ENCODE measurements around the gene GARRE1. TPM values are rescaled to one million over a fixed set of nuclear protein-coding genes. Genes with fewer than 3 reads are reported as not detected.

The GARRE1 gene
- total RNA-seq, 2 donors from 2014 or later = 21.9 to 27.9 TPM

DNA sequence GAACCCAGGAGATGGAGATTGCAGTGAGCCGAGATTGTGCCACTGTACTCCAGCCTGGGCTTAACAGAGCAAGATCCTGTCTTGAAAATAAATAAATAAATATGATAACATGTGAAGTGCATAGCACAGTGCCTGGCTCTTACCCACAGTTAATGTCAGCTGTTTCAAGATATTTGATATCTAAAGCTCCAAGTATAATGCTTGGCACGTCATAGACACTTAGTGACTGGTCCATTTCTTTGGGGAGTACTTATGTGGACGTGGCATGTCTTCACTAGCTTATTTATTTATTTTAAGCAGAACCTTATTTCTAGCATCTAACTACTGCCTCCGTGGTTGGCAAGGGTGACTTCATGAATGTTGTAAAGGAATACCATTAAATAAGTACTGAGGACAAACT lies 18.8 kb downstream of the GARRE1 start:
- Mint-ChIP-seq H3K4me3 (no peak overlapping the region), H3K36me3 (ENCODE audit: low read depth) (peaks cover 4% of the 10 kb centered on the region), H3K27ac (no peak overlapping the region), H3K27me3 (ENCODE audit: insufficient read depth) (no peaks in the 10 kb centered on the region), H3K9me3 (no peaks in the 10 kb centered on the region), H3K4me1 (peaks cover 33% of the 10 kb centered on the region)
- no peak overlapping the region for H3K4me3 ChIP-seq (ENCODE audit: low read length)
- peaks cover 7% of the 10 kb centered on the region for H3K36me3 ChIP-seq (ENCODE audit: control insufficient read depth, insufficient read depth, low read length)
- H3K27ac ChIP-seq (ENCODE audit: low read depth, low read length) = no peak overlapping the region
- H3K9me3 ChIP-seq (ENCODE audit: control insufficient read depth, low read length) = peaks cover 5% of the 10 kb centered on the region
- peaks cover 17% of the 10 kb centered on the region for H3K4me1 ChIP-seq (ENCODE audit: control insufficient read depth, insufficient read depth, low read length)
- WGBS, 2 experiments (ENCODE audit: insufficient coverage in 1 of 2, insufficient read length in 1 of 2) = 90 to 91% methylated on average over 2 to 3 of the region's 4 CpGs
- H3K9ac ChIP-seq (ENCODE audit: extremely low read depth, low read length, poor library complexity, severe bottlenecking) = no peak overlapping the region
- no peak for DNase-seq
- no peaks in the 10 kb centered on the region for H3K27me3 ChIP-seq (ENCODE audit: control insufficient read depth, insufficient read depth, low read length, poor library complexity, severe bottlenecking)
- TF ChIP-seq, protein P1, sequence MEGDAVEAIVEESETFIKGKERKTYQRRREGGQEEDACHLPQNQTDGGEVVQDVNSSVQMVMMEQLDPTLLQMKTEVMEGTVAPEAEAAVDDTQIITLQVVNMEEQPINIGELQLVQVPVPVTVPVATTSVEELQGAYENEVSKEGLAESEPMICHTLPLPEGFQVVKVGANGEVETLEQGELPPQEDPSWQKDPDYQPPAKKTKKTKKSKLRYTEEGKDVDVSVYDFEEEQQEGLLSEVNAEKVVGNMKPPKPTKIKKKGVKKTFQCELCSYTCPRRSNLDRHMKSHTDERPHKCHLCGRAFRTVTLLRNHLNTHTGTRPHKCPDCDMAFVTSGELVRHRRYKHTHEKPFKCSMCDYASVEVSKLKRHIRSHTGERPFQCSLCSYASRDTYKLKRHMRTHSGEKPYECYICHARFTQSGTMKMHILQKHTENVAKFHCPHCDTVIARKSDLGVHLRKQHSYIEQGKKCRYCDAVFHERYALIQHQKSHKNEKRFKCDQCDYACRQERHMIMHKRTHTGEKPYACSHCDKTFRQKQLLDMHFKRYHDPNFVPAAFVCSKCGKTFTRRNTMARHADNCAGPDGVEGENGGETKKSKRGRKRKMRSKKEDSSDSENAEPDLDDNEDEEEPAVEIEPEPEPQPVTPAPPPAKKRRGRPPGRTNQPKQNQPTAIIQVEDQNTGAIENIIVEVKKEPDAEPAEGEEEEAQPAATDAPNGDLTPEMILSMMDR (conservative IDR thresholded peaks at IDR 0.05) = no peak

DNA sequence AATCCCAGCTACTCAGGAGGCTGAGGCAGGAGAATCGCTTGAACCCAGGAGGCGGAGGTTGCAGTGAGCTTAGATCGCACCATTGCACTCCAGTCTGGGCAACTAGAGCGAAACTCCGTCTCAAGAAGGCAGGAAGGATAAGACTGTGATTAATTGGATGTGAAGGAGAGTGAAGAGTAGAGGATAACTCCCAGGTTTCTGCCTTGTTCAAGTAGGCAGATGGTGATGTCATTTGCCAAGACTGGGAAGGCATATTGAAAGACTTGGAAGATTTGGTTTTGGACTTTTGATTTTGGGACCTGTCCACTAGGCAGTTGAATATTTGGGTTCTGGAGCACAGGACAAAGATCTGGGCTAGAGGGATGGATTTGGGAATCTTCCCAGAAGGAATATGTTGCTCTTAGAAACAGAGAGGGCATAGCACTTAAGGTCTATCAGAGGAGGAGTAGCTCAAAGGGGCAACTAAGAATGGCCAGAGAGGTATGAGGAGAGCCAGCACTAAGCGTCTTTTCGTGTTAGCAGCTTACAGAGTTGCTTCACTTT lies 20.0 kb downstream of the GARRE1 start:
- Histone ChIP-seq H3K36me3 (ENCODE audit: control insufficient read depth, insufficient read depth, low read length) (peaks cover 13% of the 10 kb centered on the region), H3K9ac (ENCODE audit: extremely low read depth, low read length, poor library complexity, severe bottlenecking) (peak overlapping the region; percentile 9), H3K27me3 (ENCODE audit: control insufficient read depth, insufficient read depth, low read length, poor library complexity, severe bottlenecking) (no peaks in the 10 kb centered on the region), H3K4me1 (ENCODE audit: control insufficient read depth, insufficient read depth, low read length) (peaks cover 14% of the 10 kb centered on the region), H3K4me3 (ENCODE audit: low read length) (peak overlapping the region; percentile 62), H3K9me3 (ENCODE audit: control insufficient read depth, low read length) (peaks cover 5% of the 10 kb centered on the region), H3K27ac (ENCODE audit: low read depth, low read length) (no peak overlapping the region)
- H3K27me3 Mint-ChIP-seq (ENCODE audit: insufficient read depth) = no peaks in the 10 kb centered on the region
- TF ChIP-seq, protein P1 (conservative IDR thresholded peaks at IDR 0.05) = no peak
- no peak overlapping the region for H3K4me3 Mint-ChIP-seq
- no peaks in the 10 kb centered on the region for H3K9me3 Mint-ChIP-seq
- H3K27ac Mint-ChIP-seq = peak overlapping the region; percentile 6
- DNase-seq = no peak
- H3K36me3 Mint-ChIP-seq (ENCODE audit: low read depth) = peaks cover 12% of the 10 kb centered on the region
- peaks cover 27% of the 10 kb centered on the region for H3K4me1 Mint-ChIP-seq
- 82 to 88% methylated on average over 7 of the region's 7 CpGs for WGBS, 2 experiments (ENCODE audit: insufficient coverage in 1 of 2, insufficient read length in 1 of 2)

DNA sequence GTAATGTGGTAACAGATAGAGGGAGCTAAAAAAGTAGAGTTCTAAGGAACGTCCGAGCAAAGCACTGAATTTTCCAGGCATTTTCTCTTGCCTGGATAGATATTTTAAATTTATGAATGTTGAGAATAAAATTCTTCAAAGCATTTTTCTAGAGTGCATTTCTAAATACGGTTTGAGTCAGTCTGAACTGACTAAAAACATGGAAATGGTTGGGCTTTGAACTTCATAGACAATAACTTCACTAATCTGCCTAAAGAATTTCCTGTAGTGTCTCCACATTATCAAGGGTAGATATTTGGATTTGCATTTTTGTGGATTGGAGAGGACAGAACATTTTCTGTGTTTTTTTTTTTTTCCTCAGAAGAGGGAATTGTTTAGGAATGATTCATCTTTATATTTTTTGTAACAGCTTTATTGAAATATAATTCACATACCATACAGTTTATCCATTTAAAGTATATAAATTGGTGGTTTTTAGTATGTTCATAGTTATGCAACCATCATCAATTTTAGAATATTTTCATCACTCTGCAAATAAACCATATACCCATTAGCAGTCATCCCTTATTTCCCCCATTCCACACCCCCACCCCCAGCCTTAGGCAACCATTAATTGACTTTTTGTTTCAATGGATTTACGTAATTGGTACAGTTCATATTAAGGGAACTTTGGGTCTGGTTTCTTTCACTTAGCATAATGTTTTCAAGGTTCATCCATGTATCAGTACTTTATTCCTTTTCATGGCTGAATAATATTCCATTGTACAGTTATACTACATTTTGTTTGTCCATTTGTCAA lies 20.7 kb downstream of the GARRE1 start:
- H3K27ac Mint-ChIP-seq = peak overlapping the region; percentile 6
- Histone ChIP-seq H3K36me3 (ENCODE audit: control insufficient read depth, insufficient read depth, low read length) (peaks cover 13% of the 10 kb centered on the region), H3K9ac (ENCODE audit: extremely low read depth, low read length, poor library complexity, severe bottlenecking) (peak overlapping the region; percentile 9), H3K4me1 (ENCODE audit: control insufficient read depth, insufficient read depth, low read length) (peaks cover 11% of the 10 kb centered on the region), H3K27me3 (ENCODE audit: control insufficient read depth, insufficient read depth, low read length, poor library complexity, severe bottlenecking) (no peaks in the 10 kb centered on the region), H3K4me3 (ENCODE audit: low read length) (peak overlapping the region; percentile 62), H3K9me3 (ENCODE audit: control insufficient read depth, low read length) (peaks cover 5% of the 10 kb centered on the region), H3K27ac (ENCODE audit: low read depth, low read length) (no peak overlapping the region)
- H3K9me3 Mint-ChIP-seq = no peaks in the 10 kb centered on the region
- WGBS, 2 experiments (ENCODE audit: insufficient coverage in 1 of 2, insufficient read length in 1 of 2) = 78 to 83% methylated on average over 1 to 4 of the region's 4 CpGs
- no peaks in the 10 kb centered on the region for H3K27me3 Mint-ChIP-seq (ENCODE audit: insufficient read depth)
- peaks cover 14% of the 10 kb centered on the region for H3K36me3 Mint-ChIP-seq (ENCODE audit: low read depth)
- TF ChIP-seq, protein P1 (conservative IDR thresholded peaks at IDR 0.05) = no peak
- DNase-seq = no peak
- H3K4me3 Mint-ChIP-seq = no peak overlapping the region
- H3K4me1 Mint-ChIP-seq = peaks cover 21% of the 10 kb centered on the region

Measured in endodermal cell (in vitro differentiated cells).